HG02943 (cell line): ENCODE results near the gene GMDS.

Experiments
- ATAC-seq: cut with Tn5 transposase; IDR thresholded peaks from one replicate; pipeline ENCODE4 v1.9.1; 2021; ENCODE audit warnings: mild to moderate bottlenecking, low read depth, moderate library complexity; ENCODE audit not compliant: unreplicated experiment

GMDS gene

GRCh38 chr6:1576711-1577110 lies 668.7 kb downstream of the GMDS start:
- no peak for ATAC-seq

GRCh38 chr6:1576166-1576565 lies 669.2 kb downstream of the GMDS start:
- no peak for ATAC-seq

GRCh38 chr6:1575210-1576041 lies 670.0 kb downstream of the GMDS start:
- no peak for ATAC-seq

GRCh38 chr6:1574890-1575209 lies 670.6 kb downstream of the GMDS start:
- ATAC-seq = no peak

- ATAC-seq = no peak
These were observed 671.2 kb downstream of the GMDS start for GRCh38 chr6:1574083-1574761.
